Panc1 (cell line): ENCODE measurements around the gene DHRS12. TPM values are rescaled to one million over a fixed set of nuclear protein-coding genes. Genes with fewer than 3 reads are reported as not detected.
A peak's percentile ranks its signal among the peaks of the same experiment; 100 is the strongest.

Experiments
- ATAC-seq: fragments of 200-7000 bp; cut with Tn5 transposase; 2 replicates; pipeline ENCODE4 v1.9.1; 2020; ENCODE audit warnings: mild to moderate bottlenecking, moderate library complexity
- BruUV-seq: library from RNA; stranded (reverse); fragments of 400-500 nt; replicated peaks from 2 replicates; lab custom pipeline; 2021; lab: Mats Ljungman, UMichigan
- CTCF ChIA-PET: fragments of 300-600 bp; sonication (Branson Sonifier 250); formaldehyde crosslinking; loops from one replicate; lab custom pipeline; 2022; ENCODE audit warnings: antibody characterized with exemption; lab: Charles Lee
- POLR2A ChIA-PET: fragments of 300-600 bp; sonication (Branson Sonifier 250); formaldehyde crosslinking; loops from one replicate; lab custom pipeline; 2022; ENCODE audit warnings: antibody characterized with exemption; lab: Charles Lee
- DNase-seq: peaks from one replicate; pipeline ENCODE4 v3.0.0-alpha.2; 2010; ENCODE audit warnings: low read depth, low spot score
- H3K27ac ChIP-seq: 2 replicates; pipeline ENCODE4 v1.5.1; 2011; ENCODE audit warnings: mild to moderate bottlenecking, low read length, inconsistent platforms
- H3K27me3 ChIP-seq: fragments of 200-500 bp; sonication (Bioruptor generic); 2 replicates; pipeline ENCODE4 v1.6.0; 2014; ENCODE audit warnings: low read length, inconsistent platforms; ENCODE audit not compliant: control insufficient read depth, insufficient read depth
- H3K36me3 ChIP-seq: fragments of 200-500 bp; sonication (Bioruptor generic); 2 replicates; pipeline ENCODE4 v1.5.1; 2014; ENCODE audit warnings: inconsistent platforms, mild to moderate bottlenecking, low read length, moderate library complexity; ENCODE audit not compliant: control insufficient read depth, insufficient read depth
- H3K4me1 ChIP-seq: 2 replicates; pipeline ENCODE4 v1.5.1; 2011; ENCODE audit warnings: inconsistent platforms, mild to moderate bottlenecking, low read length, moderate library complexity; ENCODE audit not compliant: control insufficient read depth, insufficient read depth
- H3K4me3 ChIP-seq, 2 experiments: 2 replicates each; pipeline ENCODE4 v1.5.1; 2011 to 2012; ENCODE audit warnings: low read depth in 2 of 2, low read length in 2 of 2, mild to moderate bottlenecking in 2 of 2, inconsistent platforms in 1 of 2, moderate library complexity in 1 of 2
- H3K9me3 ChIP-seq: fragments of 200-500 bp; sonication (Bioruptor generic); 2 replicates; pipeline ENCODE4 v1.5.1; 2014; ENCODE audit warnings: low read depth, mild to moderate bottlenecking, inconsistent platforms, low read length, moderate library complexity; ENCODE audit not compliant: control insufficient read depth, insufficient read depth
- POLR2AphosphoS5 ChIP-seq: IDR thresholded peaks from 2 replicates; pipeline ENCODE4 v1.6.1; 2012; ENCODE audit warnings: mild to moderate bottlenecking, low read depth, low read length, moderate library complexity
- SIN3A ChIP-seq: IDR thresholded peaks from 2 replicates; pipeline ENCODE4 v1.6.1; 2012; ENCODE audit warnings: low read depth, mild to moderate bottlenecking, low read length, moderate library complexity, borderline replicate concordance; ENCODE audit not compliant: insufficient read depth
- TCF7L2 ChIP-seq: IDR thresholded peaks from 2 replicates; pipeline ENCODE4 v1.6.1; 2011; ENCODE audit warnings: mild to moderate bottlenecking, low read depth, low read length, inconsistent platforms
- in situ Hi-C: cut with HindIII; loops from 2 replicates; pipeline ENCODE4 v1.10.0; 2016; ENCODE audit warnings: low sequenced_read_pairs, low pct_unique_long_range_greater_than_20kb
- intact Hi-C: fragments of 100-400 bp; cut with micrococcal nuclease; formaldehyde crosslinking; loops from one replicate; pipeline ENCODE4 v1.10.0; 2022; ENCODE audit not compliant: unreplicated experiment
- total RNA-seq: library from RNA; stranded (reverse); gene quantifications from one replicate; pipeline ENCODE4 v1.2.1, GENCODE V29; 2021; ENCODE audit not compliant: unreplicated experiment
- TF ChIP-seq, protein P1 (sequence below): fragments of 450-650 bp; IDR thresholded peaks from 2 replicates; pipeline ENCODE4 v1.5.1; 2017; ENCODE audit warnings: mild to moderate bottlenecking
- TF ChIP-seq, protein P2 (sequence below), 2 experiments: IDR thresholded peaks; 2 replicates each; pipeline ENCODE4 v1.6.1; 2011 to 2012; ENCODE audit warnings: low read depth in 2 of 2, control low read depth in 1 of 2, low read length in 1 of 2, mild to moderate bottlenecking in 1 of 2, moderate library complexity in 1 of 2; ENCODE audit not compliant: insufficient read depth in 1 of 2

The DHRS12 gene
- total RNA-seq, 1 experiment from 2014 or later: 10.7 TPM

DNA sequence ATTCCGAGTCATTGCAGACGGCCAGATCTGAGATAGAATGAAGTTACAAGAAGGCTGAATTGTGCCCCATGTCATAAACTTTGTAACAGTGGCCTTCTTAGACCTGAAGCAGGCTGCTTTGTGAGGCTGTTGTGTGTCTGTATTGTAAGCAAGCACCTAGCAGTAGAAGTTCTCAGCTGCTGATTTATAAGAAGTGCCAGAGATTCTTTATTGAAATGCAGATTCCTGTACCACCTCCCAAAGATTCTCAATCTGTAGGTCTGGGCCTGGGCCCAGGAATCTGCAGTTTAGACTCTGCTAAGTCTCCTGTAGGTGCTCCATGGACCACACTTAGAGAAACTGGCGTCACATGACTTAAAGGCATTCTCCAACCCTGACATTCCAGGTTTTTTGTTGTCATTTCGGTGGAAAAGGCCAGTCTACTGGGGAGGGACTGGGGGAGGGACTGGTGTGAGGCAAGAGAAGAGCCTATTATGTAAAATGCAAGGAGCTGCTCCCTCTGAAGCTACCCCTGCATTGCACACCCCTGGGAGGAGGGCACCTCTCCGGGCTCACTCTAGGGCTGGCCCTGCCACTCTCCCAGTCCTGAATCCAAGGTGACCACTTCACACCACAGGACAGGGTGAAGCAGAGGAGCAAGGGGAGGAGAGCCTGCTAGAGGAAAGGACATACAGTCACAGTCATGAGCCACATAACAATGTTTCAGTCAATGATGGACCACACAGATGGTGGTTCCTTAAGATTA, 41.8 kb upstream of the DHRS12 start:
- ATAC-seq: 0 out of 2 replicates have a peak, but pooled peaks have one; percentile 38
- intact Hi-C loops: no loop called here
- ChIA-PET POLR2A (no interaction called here), CTCF (no interaction called here)
- H3K36me3 ChIP-seq: no peaks in the 10 kb centered on the region
- in situ Hi-C loops: no loop called here
- TF ChIP-seq, protein P1, sequence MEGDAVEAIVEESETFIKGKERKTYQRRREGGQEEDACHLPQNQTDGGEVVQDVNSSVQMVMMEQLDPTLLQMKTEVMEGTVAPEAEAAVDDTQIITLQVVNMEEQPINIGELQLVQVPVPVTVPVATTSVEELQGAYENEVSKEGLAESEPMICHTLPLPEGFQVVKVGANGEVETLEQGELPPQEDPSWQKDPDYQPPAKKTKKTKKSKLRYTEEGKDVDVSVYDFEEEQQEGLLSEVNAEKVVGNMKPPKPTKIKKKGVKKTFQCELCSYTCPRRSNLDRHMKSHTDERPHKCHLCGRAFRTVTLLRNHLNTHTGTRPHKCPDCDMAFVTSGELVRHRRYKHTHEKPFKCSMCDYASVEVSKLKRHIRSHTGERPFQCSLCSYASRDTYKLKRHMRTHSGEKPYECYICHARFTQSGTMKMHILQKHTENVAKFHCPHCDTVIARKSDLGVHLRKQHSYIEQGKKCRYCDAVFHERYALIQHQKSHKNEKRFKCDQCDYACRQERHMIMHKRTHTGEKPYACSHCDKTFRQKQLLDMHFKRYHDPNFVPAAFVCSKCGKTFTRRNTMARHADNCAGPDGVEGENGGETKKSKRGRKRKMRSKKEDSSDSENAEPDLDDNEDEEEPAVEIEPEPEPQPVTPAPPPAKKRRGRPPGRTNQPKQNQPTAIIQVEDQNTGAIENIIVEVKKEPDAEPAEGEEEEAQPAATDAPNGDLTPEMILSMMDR: no peak
- TF ChIP-seq TCF7L2 (no peak), SIN3A (no peak), POLR2AphosphoS5 (no peak)
- TF ChIP-seq, protein P2, sequence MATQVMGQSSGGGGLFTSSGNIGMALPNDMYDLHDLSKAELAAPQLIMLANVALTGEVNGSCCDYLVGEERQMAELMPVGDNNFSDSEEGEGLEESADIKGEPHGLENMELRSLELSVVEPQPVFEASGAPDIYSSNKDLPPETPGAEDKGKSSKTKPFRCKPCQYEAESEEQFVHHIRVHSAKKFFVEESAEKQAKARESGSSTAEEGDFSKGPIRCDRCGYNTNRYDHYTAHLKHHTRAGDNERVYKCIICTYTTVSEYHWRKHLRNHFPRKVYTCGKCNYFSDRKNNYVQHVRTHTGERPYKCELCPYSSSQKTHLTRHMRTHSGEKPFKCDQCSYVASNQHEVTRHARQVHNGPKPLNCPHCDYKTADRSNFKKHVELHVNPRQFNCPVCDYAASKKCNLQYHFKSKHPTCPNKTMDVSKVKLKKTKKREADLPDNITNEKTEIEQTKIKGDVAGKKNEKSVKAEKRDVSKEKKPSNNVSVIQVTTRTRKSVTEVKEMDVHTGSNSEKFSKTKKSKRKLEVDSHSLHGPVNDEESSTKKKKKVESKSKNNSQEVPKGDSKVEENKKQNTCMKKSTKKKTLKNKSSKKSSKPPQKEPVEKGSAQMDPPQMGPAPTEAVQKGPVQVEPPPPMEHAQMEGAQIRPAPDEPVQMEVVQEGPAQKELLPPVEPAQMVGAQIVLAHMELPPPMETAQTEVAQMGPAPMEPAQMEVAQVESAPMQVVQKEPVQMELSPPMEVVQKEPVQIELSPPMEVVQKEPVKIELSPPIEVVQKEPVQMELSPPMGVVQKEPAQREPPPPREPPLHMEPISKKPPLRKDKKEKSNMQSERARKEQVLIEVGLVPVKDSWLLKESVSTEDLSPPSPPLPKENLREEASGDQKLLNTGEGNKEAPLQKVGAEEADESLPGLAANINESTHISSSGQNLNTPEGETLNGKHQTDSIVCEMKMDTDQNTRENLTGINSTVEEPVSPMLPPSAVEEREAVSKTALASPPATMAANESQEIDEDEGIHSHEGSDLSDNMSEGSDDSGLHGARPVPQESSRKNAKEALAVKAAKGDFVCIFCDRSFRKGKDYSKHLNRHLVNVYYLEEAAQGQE (IDR thresholded peaks at IDR 0.05; ENCODE audit: insufficient read depth in 1 of 2, low read depth in 2 of 2, low read length in 1 of 2): no peak
- H3K4me1 ChIP-seq: no peaks in the 10 kb centered on the region
- H3K27ac ChIP-seq: no peak overlapping the region
- H3K9me3 ChIP-seq: no peaks in the 10 kb centered on the region
- no TSS peak for BruUV-seq
- H3K4me3 ChIP-seq: no peak overlapping the region
- no peak for DNase-seq
- peaks cover 3% of the 10 kb centered on the region; the same call in 1 of the 2 replicates for H3K27me3 ChIP-seq

DNA sequence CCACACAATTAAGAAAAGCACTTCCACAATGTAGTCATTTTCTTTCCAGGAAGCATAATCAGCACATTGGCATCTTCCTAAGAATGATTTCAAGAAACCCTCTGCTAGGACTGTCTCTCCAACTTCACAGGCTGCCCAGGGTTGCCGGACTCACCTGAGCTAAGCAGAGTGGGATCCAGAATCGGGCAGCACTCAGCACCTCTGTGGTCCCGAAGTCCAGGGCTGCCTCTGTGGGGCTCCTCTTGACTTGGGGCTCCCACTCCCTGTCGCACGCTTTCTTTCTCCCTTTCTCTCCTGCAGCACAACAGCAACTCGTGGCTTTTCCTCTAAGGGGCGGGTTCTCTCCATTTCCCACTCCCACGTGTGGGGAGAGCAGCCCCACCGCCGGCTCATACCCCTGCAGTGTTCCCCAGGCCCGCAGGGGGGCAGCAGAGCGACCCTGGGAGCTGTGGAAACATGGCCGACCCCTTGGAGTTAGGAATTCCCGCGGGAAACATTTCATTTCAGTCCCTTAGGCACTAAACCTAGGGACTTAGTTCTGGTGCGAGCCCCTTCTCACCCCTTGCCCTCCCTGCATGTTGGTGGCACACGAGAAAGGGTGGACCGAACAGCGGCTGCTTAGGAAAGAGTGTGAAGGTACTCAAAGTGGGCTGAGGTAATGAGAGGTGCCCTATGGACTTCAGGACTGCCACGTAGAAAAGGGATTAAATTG, 41.1 kb upstream of the DHRS12 start, which contains the start of gene TMEM272:
Gene TMEM272, minus strand, starts transcription at position 316 of the 712 bp plus-strand sequence. CDS start 6,647 bp downstream, outside the sequence.
- no peak for DNase-seq

More for the DNA sequence above, 41.1 kb upstream of the DHRS12 start, which contains the start of gene TMEM272:
- intact Hi-C loops: no loop called here
- BruUV-seq: no TSS peak
- in situ Hi-C loops: no loop called here
- ChIA-PET POLR2A (no interaction called here), CTCF (interaction anchor here (0.6 to 0.7 kb wide), 2 partner anchors 246 to 510 kb away, joined by 3 to 8 read pairs; no protein-coding TSS in a partner anchor)
- TF ChIP-seq, protein P2 (IDR thresholded peaks at IDR 0.05; ENCODE audit: insufficient read depth in 1 of 2, low read depth in 2 of 2, low read length in 1 of 2): no peak
- TF ChIP-seq, protein P1: peak; percentile 86
- Histone ChIP-seq H3K27me3 (peaks cover 3% of the 10 kb centered on the region; the same call in 1 of the 2 replicates), H3K4me1 (no peaks in the 10 kb centered on the region), H3K36me3 (no peaks in the 10 kb centered on the region), H3K9me3 (no peaks in the 10 kb centered on the region), H3K4me3 (no peak within 1 kb of the TSS), H3K27ac (no peak within 1 kb of the TSS)
- ATAC-seq: peak; percentile 82
